H1 (cell line): ENCODE results near the gene NUP43. TPM values are rescaled to one million over a fixed set of nuclear protein-coding genes. Genes with fewer than 3 reads are reported as not detected.

Source experiments
- CTCF ChIA-PET: fragments of 300-600 bp; sonication (Branson Sonifier 250); formaldehyde crosslinking; loops from one replicate; lab custom pipeline; 2021; ENCODE audit not compliant: partially characterized antibody; lab: Charles Lee
- POLR2A ChIA-PET: fragments of 300-600 bp; sonication (Branson Sonifier 250); formaldehyde crosslinking; loops from one replicate; lab custom pipeline; 2021; ENCODE audit warnings: inconsistent platforms; ENCODE audit not compliant: partially characterized antibody; lab: Charles Lee
- DNase-seq, 2 experiments: peaks; one replicate each; pipeline versions ENCODE4 v3.0.0 to v3.0.0-alpha.2; 2010 to 2022; ENCODE audit warnings: low spot score in 2 of 2, low read depth in 1 of 2, mixed read lengths in 1 of 2
- FAIRE-seq: peaks from 2 replicates; lab custom pipeline; 2011; peaks lifted over from hg19 to GRCh38; lab: Jason Lieb, UNC
- H2AFZ ChIP-seq: 2 replicates; pipeline ENCODE4 v1.8.1; 2012; ENCODE audit warnings: low read length, inconsistent platforms
- H2AK5ac ChIP-seq: 2 replicates; pipeline ENCODE4 v1.6.1; 2013; ENCODE audit warnings: low read depth, low read length
- H2BK120ac ChIP-seq: replicated peaks from 2 replicates; pipeline ENCODE3; 2013; ENCODE audit warnings: low read depth, low read length, inconsistent platforms
- H2BK12ac ChIP-seq: 2 replicates; pipeline ENCODE4 v1.6.1; 2013; ENCODE audit warnings: low read depth, low read length
- H2BK15ac ChIP-seq: 2 replicates; pipeline ENCODE4 v1.6.1; 2013; ENCODE audit warnings: low read length
- H2BK20ac ChIP-seq: 2 replicates; pipeline ENCODE4 v1.6.1; 2013; ENCODE audit warnings: low read length
- H2BK5ac ChIP-seq: 2 replicates; pipeline ENCODE4 v1.6.1; 2013; ENCODE audit warnings: low read depth, low read length
- H3K14ac ChIP-seq: 2 replicates; pipeline ENCODE4 v1.6.1; 2013; ENCODE audit warnings: inconsistent platforms; ENCODE audit not compliant: insufficient read length
- H3K18ac ChIP-seq: 2 replicates; pipeline ENCODE4 v1.6.1; 2013; ENCODE audit warnings: low read length; ENCODE audit errors: extremely low read depth
- H3K23ac ChIP-seq: 2 replicates; pipeline ENCODE4 v1.6.1; 2013; ENCODE audit warnings: inconsistent platforms; ENCODE audit not compliant: insufficient read length
- H3K23me2 ChIP-seq: 2 replicates; pipeline ENCODE4 v1.6.1; 2013; ENCODE audit warnings: low read depth, low read length
- H3K27ac ChIP-seq: 2 replicates; pipeline ENCODE4 v1.6.1; 2011; ENCODE audit warnings: low read depth, low read length, inconsistent platforms
- H3K27me3 ChIP-seq, 4 experiments: replicated peaks in 1 of 4; 1 replicate in 1 of 4; 2 replicates in 3 of 4; pipeline versions ENCODE4 v1.6.1 to v1.8.1; 2011 to 2013; ENCODE audit warnings: low read length in 3 of 4, mild to moderate bottlenecking in 3 of 4, inconsistent platforms in 2 of 4, mixed read lengths in 2 of 4, moderate library complexity in 1 of 4; ENCODE audit not compliant: control insufficient read depth in 3 of 4, insufficient read depth in 3 of 4; ENCODE audit errors: extremely low read depth in 1 of 4
- H3K36me3 ChIP-seq, 4 experiments: 2 replicates each; pipeline versions ENCODE4 v1.6.1 to v1.8.1; 2011 to 2013; ENCODE audit warnings: mild to moderate bottlenecking in 4 of 4, low read length in 3 of 4, moderate library complexity in 2 of 4, control low read depth in 1 of 4, inconsistent platforms in 1 of 4; ENCODE audit not compliant: insufficient read depth in 4 of 4, control insufficient read depth in 2 of 4
- H3K4ac ChIP-seq: replicated peaks from 2 replicates; pipeline ENCODE3; 2013; ENCODE audit warnings: low read length, low read depth, mixed read lengths, inconsistent platforms; ENCODE audit not compliant: insufficient read length
- H3K4me1 ChIP-seq, 4 experiments: replicated peaks in 1 of 4; 1 replicate in 1 of 4; 2 replicates in 3 of 4; pipeline versions ENCODE4 v1.6.1 to v1.8.1; 2011 to 2013; ENCODE audit warnings: low read length in 3 of 4, inconsistent platforms in 2 of 4, mixed read lengths in 1 of 4; ENCODE audit not compliant: insufficient read depth in 4 of 4, control insufficient read depth in 3 of 4
- H3K4me2 ChIP-seq, 2 experiments: 2 replicates each; pipeline versions ENCODE4 v1.6.1 to v1.8.1; 2011 to 2013; ENCODE audit warnings: low read depth in 2 of 2, low read length in 2 of 2, control low read depth in 1 of 2, inconsistent platforms in 1 of 2, mild to moderate bottlenecking in 1 of 2; ENCODE audit not compliant: insufficient read depth in 1 of 2
- H3K4me3 ChIP-seq, 4 experiments: fragments of 200-600, 300-600 bp in 1 of 4; sonication (generic), shearing (Covaris generic), sonication (Bioruptor Twin) in 1 of 4; 2 replicates each; pipeline versions ENCODE4 v1.5.1 to v1.8.1; 2011 to 2016; ENCODE audit warnings: low read length in 4 of 4, low read depth in 3 of 4, control low read depth in 2 of 4, inconsistent platforms in 2 of 4, mild to moderate bottlenecking in 2 of 4, mixed read lengths in 1 of 4, moderate library complexity in 1 of 4; ENCODE audit not compliant: insufficient read depth in 2 of 4; ENCODE audit errors: extremely low read depth in 1 of 4
- H3K56ac ChIP-seq: replicated peaks from 2 replicates; pipeline ENCODE3; 2013; ENCODE audit warnings: low read depth, mild to moderate bottlenecking, mixed read lengths, low read length, inconsistent platforms; ENCODE audit not compliant: insufficient read length
- H3K79me1 ChIP-seq: 2 replicates; pipeline ENCODE4 v1.6.1; 2013; ENCODE audit warnings: low read depth, low read length, control low read depth
- H3K79me2 ChIP-seq, 2 experiments: 2 replicates each; pipeline versions ENCODE4 v1.6.1 to v1.8.1; 2012 to 2013; ENCODE audit warnings: low read length in 2 of 2, mild to moderate bottlenecking in 2 of 2, inconsistent platforms in 1 of 2; ENCODE audit not compliant: insufficient read depth in 2 of 2, control insufficient read depth in 1 of 2
- H3K9ac ChIP-seq, 4 experiments: replicated peaks in 1 of 4; 1 replicate in 1 of 4; 2 replicates in 3 of 4; pipeline versions ENCODE4 v1.6.1 to v1.8.1; 2011 to 2013; ENCODE audit warnings: low read depth in 3 of 4, low read length in 3 of 4, control low read depth in 2 of 4, mild to moderate bottlenecking in 2 of 4, moderate library complexity in 2 of 4, inconsistent platforms in 1 of 4; ENCODE audit errors: extremely low read depth in 1 of 4
- H3K9me3 ChIP-seq, 2 experiments: 2 replicates each; pipeline versions ENCODE4 v1.6.1 to v1.8.1; 2012 to 2013; ENCODE audit warnings: mild to moderate bottlenecking in 2 of 2, moderate library complexity in 2 of 2, control low read depth in 1 of 2, inconsistent platforms in 1 of 2, low read depth in 1 of 2, low read length in 1 of 2, mixed read lengths in 1 of 2; ENCODE audit not compliant: insufficient read depth in 2 of 2
- H4K20me1 ChIP-seq, 2 experiments: replicated peaks in 1 of 2; 2 replicates each; pipeline versions ENCODE3 to v1.8.1; 2011 to 2013; ENCODE audit warnings: inconsistent platforms in 2 of 2, low read length in 2 of 2, mild to moderate bottlenecking in 1 of 2; ENCODE audit not compliant: insufficient read depth in 2 of 2, control insufficient read depth in 1 of 2
- H4K5ac ChIP-seq: 2 replicates; pipeline ENCODE4 v1.6.1; 2013; ENCODE audit warnings: low read length, low read depth, mixed read lengths, inconsistent platforms; ENCODE audit not compliant: insufficient read length
- H4K8ac ChIP-seq: 2 replicates; pipeline ENCODE4 v1.8.0; 2013; ENCODE audit warnings: mild to moderate bottlenecking, moderate library complexity, low read length, inconsistent platforms; ENCODE audit not compliant: insufficient read depth; ENCODE audit errors: extremely low read depth
- H4K91ac ChIP-seq: replicated peaks from 2 replicates; pipeline ENCODE3; 2013; ENCODE audit warnings: low read length, mixed read lengths, inconsistent platforms; ENCODE audit not compliant: insufficient read length
- CEBPB ChIP-seq: IDR thresholded peaks from 2 replicates; pipeline ENCODE4 v1.6.1; 2012; ENCODE audit warnings: low read depth, low read length
- CREB1 ChIP-seq: IDR thresholded peaks from 2 replicates; pipeline ENCODE4 v1.6.1; 2012; ENCODE audit warnings: inconsistent platforms
- EZH2 ChIP-seq: fragments of 200-600 bp; sonication (generic); IDR thresholded peaks from 2 replicates; pipeline ENCODE4 v1.7.1; 2012; ENCODE audit warnings: low read depth, mild to moderate bottlenecking, moderate library complexity, low read length, inconsistent platforms; ENCODE audit not compliant: severe bottlenecking
- JUN ChIP-seq: IDR thresholded peaks from 2 replicates; pipeline ENCODE4 v1.6.1; 2011; ENCODE audit warnings: low read depth, mild to moderate bottlenecking, improper control_type of control experiment, low read length
- KDM5A ChIP-seq: fragments of 200-600 bp; IDR thresholded peaks from 2 replicates; pipeline ENCODE4 v1.7.1; 2012; ENCODE audit warnings: mild to moderate bottlenecking, low read length, inconsistent platforms, mixed read lengths
- PHF8 ChIP-seq: fragments of 200-600 bp; sonication (generic); conservative IDR thresholded peaks from 2 replicates; pipeline ENCODE4 v1.7.1; 2012; ENCODE audit warnings: low read depth, mild to moderate bottlenecking, inconsistent platforms, low read length, moderate library complexity
- POLR2A ChIP-seq, 2 experiments: IDR thresholded peaks; 1 replicate in 1 of 2; 2 replicates in 1 of 2; pipeline ENCODE4 v1.6.1; 2011; ENCODE audit warnings: low read depth in 2 of 2, low read length in 2 of 2, mild to moderate bottlenecking in 2 of 2; ENCODE audit errors: control extremely low read depth in 1 of 2
- RFX5 ChIP-seq: IDR thresholded peaks from 2 replicates; pipeline ENCODE4 v1.6.1; 2011; ENCODE audit warnings: low read depth, low read length, improper control_type of control experiment, borderline replicate concordance
- SIN3A ChIP-seq, 2 experiments: IDR thresholded peaks in 1 of 2; conservative IDR thresholded peaks in 1 of 2; 2 replicates each; pipeline ENCODE4 v1.6.1; 2011 to 2012; ENCODE audit warnings: low read length in 2 of 2, improper control_type of control experiment in 1 of 2, low read depth in 1 of 2, mild to moderate bottlenecking in 1 of 2
- SRF ChIP-seq: IDR thresholded peaks from 2 replicates; pipeline ENCODE4 v1.6.1; 2011; ENCODE audit warnings: mild to moderate bottlenecking, low read depth, low read length, moderate library complexity
- SUZ12 ChIP-seq: fragments of 200-600 bp; sonication (generic); IDR thresholded peaks from 2 replicates; pipeline ENCODE4 v1.6.1; 2012; ENCODE audit warnings: mild to moderate bottlenecking, inconsistent platforms, low read length, moderate library complexity, mixed read lengths
- TEAD4 ChIP-seq: IDR thresholded peaks from 2 replicates; pipeline ENCODE4 v1.6.1; 2012; ENCODE audit warnings: low read depth, low read length, inconsistent platforms, mixed read lengths
- WGBS, 2 experiments: shearing (Covaris generic) in 1 of 2; methylation state at CpG; one replicate each; pipeline versions ENCODE4 v1.1.6 to v1.1.7; 2013 to 2015; ENCODE audit warnings: low lambda C conversion rate in 2 of 2, mixed read lengths in 2 of 2, inconsistent platforms in 1 of 2, low coverage in 1 of 2, missing lambda C conversion rate in 1 of 2; ENCODE audit not compliant: insufficient replicate concordance in 2 of 2, insufficient coverage in 1 of 2, insufficient read length in 1 of 2; ENCODE audit errors: extremely low coverage in 1 of 2, missing lambda C conversion rate in 1 of 2; 5-methylcytosine and 5-hydroxymethylcytosine counted together
- polyA plus RNA-seq, 7 experiments: library from polyadenylated mRNA; depleted of rRNA in 3 of 7; stranded (reverse) in 5 of 7; unstranded in 2 of 7; fragments of >200 nt in 5 of 7; fragments of 200-250 nt in 2 of 7; gene quantifications; 1 replicate in 5 of 7; 2 replicates in 1 of 7; 4 replicates in 1 of 7; pipeline versions ENCODE4 v1.2.1 to v1.2.3, GENCODE V29; 2011 to 2013; ENCODE audit warnings: missing spikeins in 2 of 7, mixed read lengths in 2 of 7
- total RNA-seq: library from RNA; stranded (reverse); fragmentation: NEBNext Ultra II Directional; extraction: Animal tissue kit (Norgen Biotek cat#: 25700); gene quantifications from 2 replicates; pipeline ENCODE4 v1.2.1, GENCODE V29; 2021
- TF ChIP-seq, protein P1 (sequence below): IDR thresholded peaks from 2 replicates; pipeline ENCODE4 v1.6.1; 2011; ENCODE audit warnings: low read depth, mild to moderate bottlenecking, low read length; ENCODE audit not compliant: insufficient read depth

The NUP43 gene
- total and polyA plus RNA-seq, 2 of the 8 experiments (the other 6 are each of a cell fraction or from before 2014, with no cell fraction given): 25.2 to 83.4 TPM

DNA sequence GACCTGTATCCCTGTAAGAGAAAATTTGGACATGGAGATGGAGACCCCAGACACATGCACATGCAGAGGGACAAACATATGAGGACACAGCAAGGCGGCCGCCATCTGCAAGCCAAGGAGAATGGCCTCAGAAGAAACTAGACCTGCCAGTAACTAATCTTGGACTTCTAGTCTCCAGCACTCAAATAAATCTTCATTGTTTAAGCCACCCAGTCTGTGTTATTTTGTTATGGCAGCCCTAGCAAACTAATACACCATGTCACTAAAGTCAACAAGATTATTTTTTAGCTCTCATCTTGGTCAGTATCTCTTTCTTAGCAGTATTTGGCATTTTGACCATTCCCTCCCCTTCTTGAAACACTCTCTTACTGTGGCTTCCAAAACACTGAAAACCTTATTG lies 55.1 kb downstream of the NUP43 start:
- Histone ChIP-seq H3K14ac (no peak overlapping the region), H3K27ac (no peak overlapping the region), H2BK5ac (no peak overlapping the region), H3K27me3 (no peaks in the 10 kb centered on the region), H3K4me1 (no peaks in the 10 kb centered on the region; a peak in 1 of 7 replicates), H2BK120ac (no peak overlapping the region), H2BK12ac (no peak overlapping the region), H3K79me1 (no peaks in the 10 kb centered on the region; the same call in 1 of the 2 replicates), H3K36me3 (peaks cover 0 to 24% (median 7%) of the 10 kb centered on the region in 4 experiments; a peak in 5 of 8 replicates), H2AK5ac (no peak overlapping the region), H3K9me3 (no peaks in the 10 kb centered on the region), H2AFZ (no peak overlapping the region), H4K8ac (no peak overlapping the region), H3K4ac (no peak overlapping the region), H3K18ac (no peak overlapping the region), H2BK20ac (no peak overlapping the region), H3K56ac (no peak overlapping the region), H3K4me3 (no peak overlapping the region), H3K79me2 (peaks cover 0 to 15% of the 10 kb centered on the region in 2 experiments; a peak in 1 of 4 replicates), H3K23me2 (no peaks in the 10 kb centered on the region), H4K91ac (no peak overlapping the region), H3K4me2 (no peak overlapping the region), H4K5ac (no peak overlapping the region), H3K9ac (no peak overlapping the region), H2BK15ac (no peak overlapping the region), H4K20me1 (peaks cover 0 to 1% of the 10 kb centered on the region in 2 experiments), H3K23ac (no peak overlapping the region)
- POLR2A ChIA-PET: no interaction called here
- no peak for FAIRE-seq
- 100% methylated on average over 2 of the region's 2 CpGs; no CpG with 5 or more reads in 1 of the 2 experiments for WGBS, 2 experiments
- no peak for TF ChIP-seq TEAD4
- TF ChIP-seq JUN: no peak
- no peak for TF ChIP-seq PHF8
- no peak for TF ChIP-seq SIN3A (conservative IDR thresholded peaks at IDR 0.05 in 1 of 2, IDR thresholded peaks at IDR 0.05 in 1 of 2; ENCODE audit: low read depth in 1 of 2, low read length in 2 of 2)
- no peak for TF ChIP-seq KDM5A
- TF ChIP-seq, protein P1, sequence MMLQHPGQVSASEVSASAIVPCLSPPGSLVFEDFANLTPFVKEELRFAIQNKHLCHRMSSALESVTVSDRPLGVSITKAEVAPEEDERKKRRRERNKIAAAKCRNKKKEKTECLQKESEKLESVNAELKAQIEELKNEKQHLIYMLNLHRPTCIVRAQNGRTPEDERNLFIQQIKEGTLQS: no peak
- no peak for TF ChIP-seq CEBPB
- no peak for TF ChIP-seq SRF
- TF ChIP-seq POLR2A (IDR thresholded peaks at IDR 0.05; ENCODE audit: control extremely low read depth in 1 of 2, low read depth in 2 of 2, low read length in 2 of 2): no peak
- TF ChIP-seq EZH2: no peak
- TF ChIP-seq CREB1: no peak
- no peak for TF ChIP-seq RFX5
- no peak for TF ChIP-seq SUZ12
- CTCF ChIA-PET: no interaction called here
- no peak for DNase-seq
